CD4-positive, alpha-beta memory T cell (primary cell): ENCODE results near the gene CHTF18. TPM values are rescaled to one million over a fixed set of nuclear protein-coding genes. Genes with fewer than 3 reads are reported as not detected.
"Not testable (repeated sequence)": the region's sequence is repeated elsewhere in the genome, so short reads cannot be mapped to it uniquely, and the experiment has no call there.

Source experiments
- CTCF ChIA-PET: fragments of 350-600 bp; sonication (Branson Sonifier 250); formaldehyde crosslinking; loops from one replicate; lab custom pipeline; 2021; ENCODE audit warnings: inconsistent platforms; ENCODE audit not compliant: partially characterized antibody; lab: Charles Lee
- POLR2A ChIA-PET: fragments of 350-600 bp; sonication (Branson Sonifier 250); formaldehyde crosslinking; loops from one replicate; lab custom pipeline; 2021; ENCODE audit not compliant: partially characterized antibody; lab: Charles Lee
- DNase-seq, 5 donors: peaks; one replicate each; pipeline versions ENCODE4 v3.0.0 to v3.0.0-alpha.2; 2020 to 2022; ENCODE audit warnings: mixed read lengths in 1 of 5
- H3K27ac ChIP-seq: one replicate; pipeline ENCODE4 v1.7.0; 2013; ENCODE audit warnings: low read depth, low read length
- H3K27me3 ChIP-seq: 2 replicates; pipeline ENCODE4 v1.7.0; 2013; ENCODE audit warnings: mild to moderate bottlenecking, low read length, moderate library complexity; ENCODE audit not compliant: insufficient read depth
- H3K36me3 ChIP-seq: 2 replicates; pipeline ENCODE4 v1.7.0; 2013; ENCODE audit warnings: mild to moderate bottlenecking, low read length, moderate library complexity; ENCODE audit not compliant: insufficient read depth
- H3K4me1 ChIP-seq: 2 replicates; pipeline ENCODE4 v1.7.0; 2013; ENCODE audit warnings: mild to moderate bottlenecking, low read length, moderate library complexity; ENCODE audit not compliant: insufficient read depth
- H3K4me3 ChIP-seq, 2 donors: one replicate each; pipeline ENCODE4 v1.7.0; 2013; ENCODE audit warnings: low read length in 2 of 2, mild to moderate bottlenecking in 1 of 2
- H3K9me3 ChIP-seq, 2 donors: one replicate each; pipeline ENCODE4 v1.7.0; 2013; ENCODE audit warnings: low read length in 2 of 2, control low read depth in 1 of 2; ENCODE audit not compliant: control insufficient read depth in 1 of 2
- H3K27ac Mint-ChIP-seq, 7 donors: one replicate each; pipeline ENCODE4 v1.8.0; 2020 to 2021; ENCODE audit warnings: mixed read lengths in 7 of 7, mild to moderate bottlenecking in 6 of 7, inconsistent platforms in 3 of 7, moderate library complexity in 3 of 7
- H3K27me3 Mint-ChIP-seq, 2 donors: one replicate each; pipeline ENCODE4 v1.8.0; 2020 to 2021; ENCODE audit warnings: mixed read lengths in 2 of 2
- H3K36me3 Mint-ChIP-seq, 2 donors: one replicate each; pipeline ENCODE4 v1.8.0; 2020 to 2021; ENCODE audit warnings: mixed read lengths in 2 of 2, inconsistent platforms in 1 of 2, mild to moderate bottlenecking in 1 of 2
- H3K4me1 Mint-ChIP-seq, 4 donors: one replicate each; pipeline ENCODE4 v1.8.0; 2020 to 2021; ENCODE audit warnings: mixed read lengths in 4 of 4, mild to moderate bottlenecking in 1 of 4
- H3K4me3 Mint-ChIP-seq, 8 donors: one replicate each; pipeline ENCODE4 v1.8.0; 2020 to 2021; ENCODE audit warnings: mixed read lengths in 8 of 8, mild to moderate bottlenecking in 7 of 8, moderate library complexity in 6 of 8, inconsistent platforms in 3 of 8
- H3K9me3 Mint-ChIP-seq, 8 donors: one replicate each; pipeline ENCODE4 v1.8.0; 2020 to 2021; ENCODE audit warnings: mixed read lengths in 8 of 8, mild to moderate bottlenecking in 5 of 8, inconsistent platforms in 3 of 8, moderate library complexity in 1 of 8
- intact Hi-C: fragments of 100-400 bp; cut with micrococcal nuclease; formaldehyde crosslinking; loops from one replicate; pipeline ENCODE4 v1.15.1; 2023
- polyA plus RNA-seq, 2 donors: library from polyadenylated mRNA; unstranded; fragments of 300-500 nt; fragmentation: Illumina TruSeq; gene quantifications; one replicate each; pipeline ENCODE4 v1.2.3, GENCODE V29; 2021
- total RNA-seq, 2 experiments: library from RNA; stranded (reverse); gene quantifications; one replicate each; pipeline ENCODE4 v1.2.3, GENCODE V29; 2021

The CHTF18 gene
- total and polyA plus RNA-seq, 4 experiments from 2014 or later = 3.0 to 46.9 (median 24.0) TPM

GRCh38 chr16:831571-832413 is 43.4 kb downstream of the CHTF18 start:
- H3K9me3 Mint-ChIP-seq = peaks cover 0 to 16% (median 9%) of the 10 kb centered on the region in 8 donors
- H3K4me3 Mint-ChIP-seq = no peak overlapping the region
- Histone ChIP-seq H3K27ac (no peak overlapping the region), H3K9me3 (peaks cover 0 to 7% of the 10 kb centered on the region in 2 donors), H3K4me1 (no peaks in the 10 kb centered on the region), H3K36me3 (no peaks in the 10 kb centered on the region), H3K4me3 (no peak overlapping the region), H3K27me3 (no peaks in the 10 kb centered on the region)
- no peaks in the 10 kb centered on the region for H3K36me3 Mint-ChIP-seq
- intact Hi-C loops = no loop called here
- POLR2A ChIA-PET = no interaction called here
- H3K27ac Mint-ChIP-seq = no peak overlapping the region
- H3K4me1 Mint-ChIP-seq = no peaks in the 10 kb centered on the region
- CTCF ChIA-PET = no interaction called here
- DNase-seq = no peak
- H3K27me3 Mint-ChIP-seq = peaks cover 4 to 6% of the 10 kb centered on the region in 2 donors

GRCh38 chr16:832652-833336 is 44.4 kb downstream of the CHTF18 start:
- Mint-ChIP-seq H3K36me3 (no peaks in the 10 kb centered on the region), H3K4me1 (no peaks in the 10 kb centered on the region), H3K9me3 (peaks cover 0 to 25% (median 13%) of the 10 kb centered on the region in 8 donors), H3K27ac (no peak overlapping the region), H3K27me3 (peaks cover 4 to 6% of the 10 kb centered on the region in 2 donors), H3K4me3 (no peak overlapping the region)
- H3K27me3 ChIP-seq = no peaks in the 10 kb centered on the region
- intact Hi-C loops = no loop called here
- no peaks in the 10 kb centered on the region for H3K36me3 ChIP-seq
- H3K9me3 ChIP-seq = peaks cover 0 to 8% of the 10 kb centered on the region in 2 donors
- H3K27ac ChIP-seq = no peak overlapping the region
- no peak for DNase-seq
- H3K4me1 ChIP-seq = no peaks in the 10 kb centered on the region
- H3K4me3 ChIP-seq = no peak overlapping the region
- ChIA-PET CTCF (no interaction called here), POLR2A (no interaction called here)

GRCh38 chr16:833411-833810 is 45.0 kb downstream of the CHTF18 start:
- Mint-ChIP-seq H3K27me3 (peaks cover 4 to 6% of the 10 kb centered on the region in 2 donors), H3K9me3 (peaks cover 0 to 31% (median 16%) of the 10 kb centered on the region in 8 donors), H3K36me3 (no peaks in the 10 kb centered on the region), H3K4me3 (no peak overlapping the region), H3K27ac (no peak overlapping the region), H3K4me1 (no peaks in the 10 kb centered on the region)
- no peaks in the 10 kb centered on the region for H3K27me3 ChIP-seq
- ChIA-PET CTCF (no interaction called here), POLR2A (no interaction called here)
- peaks cover 0 to 8% of the 10 kb centered on the region in 2 donors for H3K9me3 ChIP-seq
- H3K4me1 ChIP-seq = no peaks in the 10 kb centered on the region
- H3K4me3 ChIP-seq = no peak overlapping the region
- H3K36me3 ChIP-seq = no peaks in the 10 kb centered on the region
- DNase-seq = no peak
- no peak overlapping the region for H3K27ac ChIP-seq
- intact Hi-C loops = no loop called here

GRCh38 chr16:835373-835772 is 47.0 kb downstream of the CHTF18 start:
- Histone ChIP-seq H3K4me3 (no peak overlapping the region), H3K27me3 (no peaks in the 10 kb centered on the region), H3K4me1 (no peaks in the 10 kb centered on the region), H3K36me3 (no peaks in the 10 kb centered on the region), H3K9me3 (peaks cover 0 to 8% of the 10 kb centered on the region in 2 donors), H3K27ac (no peak overlapping the region)
- ChIA-PET CTCF (no interaction called here), POLR2A (interaction anchor here (0.6 kb wide), 1 partner anchor 19 kb away, joined by 3 read pairs; no protein-coding TSS in a partner anchor)
- Mint-ChIP-seq H3K4me1 (no peaks in the 10 kb centered on the region), H3K27me3 (no peaks in the 10 kb centered on the region), H3K36me3 (no peaks in the 10 kb centered on the region), H3K9me3 (peaks cover 0 to 33% (median 16%) of the 10 kb centered on the region in 8 donors), H3K27ac (no peak overlapping the region), H3K4me3 (no peak overlapping the region)
- intact Hi-C loops = no loop called here
- no peak for DNase-seq

GRCh38 chr16:836221-836620 is 47.8 kb downstream of the CHTF18 start:
- Mint-ChIP-seq H3K4me1 (no peaks in the 10 kb centered on the region), H3K4me3 (no peak overlapping the region), H3K27me3 (no peaks in the 10 kb centered on the region), H3K36me3 (no peaks in the 10 kb centered on the region), H3K27ac (no peak overlapping the region), H3K9me3 (peaks cover 0 to 33% (median 16%) of the 10 kb centered on the region in 8 donors)
- Histone ChIP-seq H3K4me1 (no peaks in the 10 kb centered on the region), H3K27ac (no peak overlapping the region), H3K36me3 (no peaks in the 10 kb centered on the region), H3K4me3 (no peak overlapping the region), H3K27me3 (no peaks in the 10 kb centered on the region), H3K9me3 (peaks cover 0 to 8% of the 10 kb centered on the region in 2 donors)
- intact Hi-C loops = no loop called here
- POLR2A ChIA-PET = no interaction called here
- CTCF ChIA-PET = no interaction called here
- DNase-seq = no peak

- H3K4me3 ChIP-seq, POLR2A ChIA-PET, H3K4me3 Mint-ChIP-seq, H3K27me3 Mint-ChIP-seq, CTCF ChIA-PET, H3K4me1 ChIP-seq, H3K27ac ChIP-seq, H3K36me3 ChIP-seq, H3K36me3 Mint-ChIP-seq, DNase-seq, H3K27ac Mint-ChIP-seq, intact Hi-C loops, H3K9me3 ChIP-seq, H3K27me3 ChIP-seq, H3K4me1 Mint-ChIP-seq: not testable (repeated sequence)
- H3K9me3 Mint-ChIP-seq = peaks cover 0 to 33% (median 16%) of the 10 kb centered on the region in 8 donors
These were observed 48.4 kb downstream of the CHTF18 start for GRCh38 chr16:836822-837221.

DNA sequence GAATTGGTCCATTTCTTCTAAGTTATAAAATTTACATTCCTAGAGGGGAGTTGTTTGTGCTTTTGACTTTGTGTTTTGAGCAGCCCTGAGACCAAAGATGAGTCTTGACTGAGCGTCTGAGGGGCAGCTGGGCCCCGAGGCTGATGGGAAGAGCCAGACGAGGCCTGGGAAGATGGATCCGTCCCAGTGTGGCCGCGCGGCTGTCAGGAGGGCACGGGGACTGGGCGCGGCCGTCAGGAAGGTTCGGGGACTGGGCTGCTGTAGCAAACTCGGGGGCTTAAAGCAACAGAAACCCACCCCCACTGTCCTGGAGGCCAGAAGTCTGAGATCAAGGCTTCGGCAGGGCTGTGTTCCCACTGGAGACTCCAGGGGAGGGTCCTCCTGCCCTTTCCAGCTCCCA is 50.3 kb downstream of the CHTF18 start:
- H3K4me1 Mint-ChIP-seq = no peaks in the 10 kb centered on the region
- Histone ChIP-seq H3K4me1 (no peaks in the 10 kb centered on the region), H3K27ac (no peak overlapping the region), H3K27me3 (no peaks in the 10 kb centered on the region), H3K36me3 (no peaks in the 10 kb centered on the region), H3K4me3 (no peak overlapping the region), H3K9me3 (peaks cover 0 to 8% of the 10 kb centered on the region in 2 donors)
- no peak for DNase-seq
- intact Hi-C loops = no loop called here
- no peak overlapping the region for H3K4me3 Mint-ChIP-seq
- H3K27ac Mint-ChIP-seq = peak overlapping the region in 1 of 7 donors; percentile 75
- H3K27me3 Mint-ChIP-seq = no peaks in the 10 kb centered on the region
- POLR2A ChIA-PET = no interaction called here
- CTCF ChIA-PET = no interaction called here
- H3K9me3 Mint-ChIP-seq = peaks cover 0 to 32% (median 16%) of the 10 kb centered on the region in 8 donors
- H3K36me3 Mint-ChIP-seq = no peaks in the 10 kb centered on the region
